NCI-H510A treated with DMSO at 0.1 percent for 48 hours (cell line): ENCODE measurements around the gene SMIM36.
"Not testable (repeated sequence)": the region's sequence is repeated elsewhere in the genome, so short reads cannot be mapped to it uniquely, and the experiment has no call there.

Source experiments
- DNase-seq: peaks from one replicate; lab custom pipeline; 2025; lab: John Stamatoyannopoulos, UW

The SMIM36 gene

GRCh38 chr17:55413825-55414489 is 97.3 kb downstream of the SMIM36 start:
- DNase-seq: no peak

GRCh38 chr17:55411463-55411855 is 99.8 kb downstream of the SMIM36 start:
- no peak for DNase-seq

GRCh38 chr17:55410722-55411462 is 100.4 kb downstream of the SMIM36 start:
- no peak for DNase-seq

- no peak for DNase-seq
Measured at GRCh38 chr17:55409030-55409800, 102.0 kb downstream of the SMIM36 start.

GRCh38 chr17:55407641-55408566 is 103.3 kb downstream of the SMIM36 start:
- no peak for DNase-seq

DNA sequence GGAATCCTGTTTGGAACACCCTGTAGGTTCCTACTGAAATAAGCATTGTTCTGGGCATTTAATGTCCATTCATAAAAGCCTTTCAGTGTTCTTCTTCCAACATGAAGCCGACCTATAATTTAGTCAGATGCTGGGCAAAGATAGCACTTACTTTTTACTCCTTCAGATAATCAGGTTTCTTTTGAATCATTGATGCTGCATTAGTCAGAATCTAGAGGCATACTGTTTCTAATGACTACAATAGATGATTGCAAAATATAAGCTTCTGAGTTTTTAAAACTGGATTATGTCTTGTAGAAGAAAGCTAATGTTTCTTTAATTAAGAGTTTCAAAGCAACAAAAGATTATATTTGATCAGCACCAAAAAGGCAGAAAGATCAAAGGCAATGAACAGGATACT is 105.7 kb downstream of the SMIM36 start:
- no peak for DNase-seq

DNA sequence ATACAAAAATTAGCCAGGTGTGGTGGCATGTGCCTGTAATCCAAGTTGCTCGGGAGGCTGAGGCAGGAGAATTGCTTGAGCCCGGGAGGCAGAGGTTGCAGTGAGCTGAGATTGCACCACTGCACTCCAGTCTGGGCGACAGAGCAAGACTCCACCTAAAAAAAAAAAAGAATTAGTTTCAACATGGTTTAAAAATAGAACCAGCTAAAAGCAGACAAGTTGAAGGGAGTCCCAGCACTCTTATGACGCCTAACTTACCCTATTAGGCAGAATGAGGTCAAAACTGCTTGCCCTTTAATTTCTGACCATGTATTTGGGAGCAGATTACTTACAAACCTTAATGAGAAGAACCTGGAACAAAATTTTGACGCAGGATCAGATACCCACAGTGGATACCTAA is 107.1 kb downstream of the SMIM36 start:
- DNase-seq: not testable (repeated sequence)

DNA sequence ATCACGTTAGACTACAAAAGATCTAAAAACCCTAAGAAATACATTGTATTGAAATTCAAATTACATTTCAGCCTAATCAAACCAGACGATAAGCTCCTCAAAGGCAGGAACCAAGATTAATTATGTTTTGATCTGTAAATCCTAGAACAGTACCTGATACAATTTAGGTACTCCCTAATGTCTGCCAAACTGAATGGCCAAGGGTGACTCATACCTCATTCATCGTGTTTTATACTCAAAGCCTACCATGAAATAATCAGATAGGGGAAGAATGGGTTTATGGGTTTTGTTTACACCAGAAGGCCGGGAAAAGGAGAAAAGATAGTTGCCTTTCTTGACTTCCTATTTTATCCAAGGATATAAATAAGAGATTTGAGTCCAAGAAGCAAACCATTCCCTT is 108.9 kb downstream of the SMIM36 start:
- no peak for DNase-seq
